Esophagus muscularis mucosa (tissue), 4 donors: ENCODE data around the gene SLC2A8. TPM values are rescaled to one million over a fixed set of nuclear protein-coding genes. Genes with fewer than 3 reads are reported as not detected.

Experiments used
- DNase-seq: peaks from one replicate; pipeline ENCODE4 v3.0.0-alpha.2; 2017; ENCODE audit errors: extremely low spot score
- H3K27ac ChIP-seq, 4 donors: fragments of 200-600 bp; sonication (generic); replicated peaks in 1 of 4; 1 replicate in 3 of 4; 2 replicates in 1 of 4; pipeline ENCODE4 v1.5.1; 2016 to 2019; ENCODE audit warnings: mild to moderate bottlenecking in 1 of 4
- H3K27me3 ChIP-seq, 4 donors: fragments of 200-600 bp; sonication (generic); one replicate each; pipeline versions ENCODE4 v1.5.1 to v1.6.0; 2016 to 2019
- H3K36me3 ChIP-seq, 4 donors: fragments of 200-600 bp; sonication (generic); one replicate each; pipeline ENCODE4 v1.5.1; 2016 to 2019
- H3K4me1 ChIP-seq, 4 donors: fragments of 200-600 bp; sonication (generic); one replicate each; pipeline ENCODE4 v1.5.1; 2016 to 2019
- H3K4me3 ChIP-seq, 4 donors: fragments of 200-600 bp; sonication (generic); 1 replicate in 2 of 4; 2 replicates in 2 of 4; pipeline ENCODE4 v1.5.1; 2016 to 2019; ENCODE audit warnings: mild to moderate bottlenecking in 4 of 4, moderate library complexity in 1 of 4
- H3K9me3 ChIP-seq, 4 donors: fragments of 200-600 bp; sonication (generic); 1 replicate in 3 of 4; 2 replicates in 1 of 4; pipeline ENCODE4 v1.5.1; 2016 to 2019
- CTCF ChIP-seq, 3 experiments: fragments of 200-600 bp in 2 of 3; fragments of 450-650 bp in 1 of 3; sonication (generic) in 2 of 3; IDR thresholded peaks; one replicate each; pipeline ENCODE4 v1.5.1; 2017 to 2019; ENCODE audit warnings: antibody characterized with exemption in 3 of 3, mild to moderate bottlenecking in 2 of 3, moderate library complexity in 1 of 3
- EP300 ChIP-seq: sonication (generic); formaldehyde crosslinking; IDR thresholded peaks from one replicate; pipeline ENCODE4 v1.6.1; 2017; ENCODE audit warnings: antibody characterized with exemption
- POLR2A ChIP-seq: fragments of 450-650 bp; IDR thresholded peaks from one replicate; pipeline ENCODE4 v1.6.1; 2017; ENCODE audit warnings: antibody characterized with exemption, moderate library complexity, mild to moderate bottlenecking, low read depth
- POLR2AphosphoS5 ChIP-seq, 2 donors: sonication (generic); formaldehyde crosslinking; IDR thresholded peaks; one replicate each; pipeline ENCODE4 v1.6.1; 2017; ENCODE audit warnings: antibody characterized with exemption in 2 of 2
- WGBS: methylation state at CpG from one replicate; pipeline ENCODE4 v1.1.5; 2018; 5-methylcytosine and 5-hydroxymethylcytosine counted together
- intact Hi-C: fragments of 100-400 bp; cut with DNase I; formaldehyde crosslinking; loops from one replicate; pipeline ENCODE4 v1.15.1; 2023
- total RNA-seq, 4 donors: library from RNA; depleted of rRNA; stranded (reverse); fragments of >200 nt; gene quantifications; one replicate each; pipeline versions ENCODE4 v1.1.0 to v1.2.1, GENCODE V29; 2016

SLC2A8 gene
- total RNA-seq, 4 donors from 2014 or later: 27.0 to 34.5 (median 31.7) TPM

- H3K36me3 ChIP-seq: peaks cover 0 to 31% (median 7%) of the 10 kb centered on the region in 4 donors
- WGBS: 70% methylated on average over 7 of the region's 7 CpGs
- TF ChIP-seq POLR2A: no peak
- TF ChIP-seq POLR2AphosphoS5 (IDR thresholded peaks at IDR 0.05): no peak
- H3K4me1 ChIP-seq: no peaks in the 10 kb centered on the region
- no peak overlapping the region for H3K4me3 ChIP-seq
- DNase-seq: no peak
- intact Hi-C loops: no loop called here
- H3K9me3 ChIP-seq: no peaks in the 10 kb centered on the region
- no peak overlapping the region for H3K27ac ChIP-seq
- H3K27me3 ChIP-seq: no peaks in the 10 kb centered on the region
Measured at GRCh38 chr9:127370147-127370579, 26.8 kb upstream of the SLC2A8 start.

- WGBS: 83% methylated on average over 13 of the region's 13 CpGs
- no peaks in the 10 kb centered on the region for H3K4me1 ChIP-seq
- no peaks in the 10 kb centered on the region for H3K9me3 ChIP-seq
- peaks cover 0 to 25% (median 3%) of the 10 kb centered on the region in 4 donors for H3K36me3 ChIP-seq
- TF ChIP-seq POLR2AphosphoS5 (IDR thresholded peaks at IDR 0.05) (no peak), CTCF (IDR thresholded peaks at IDR 0.05) (no peak), POLR2A (no peak), EP300 (no peak)
- H3K27ac ChIP-seq: no peak overlapping the region
- intact Hi-C loops: no loop called here
- H3K4me3 ChIP-seq: no peak overlapping the region
- no peaks in the 10 kb centered on the region for H3K27me3 ChIP-seq
- no peak for DNase-seq
Measured at GRCh38 chr9:127370672-127371648, 26.0 kb upstream of the SLC2A8 start.

- no peaks in the 10 kb centered on the region for H3K4me1 ChIP-seq
- no peak for DNase-seq
- no peak overlapping the region for H3K27ac ChIP-seq
- H3K4me3 ChIP-seq: no peak overlapping the region
- intact Hi-C loops: no loop called here
- TF ChIP-seq EP300 (no peak), POLR2AphosphoS5 (IDR thresholded peaks at IDR 0.05) (no peak), POLR2A (no peak), CTCF (IDR thresholded peaks at IDR 0.05) (no peak)
- peaks cover 0 to 5% (median 0%) of the 10 kb centered on the region in 4 donors for H3K9me3 ChIP-seq
- 86% methylated on average over 3 of the region's 3 CpGs for WGBS
- no peaks in the 10 kb centered on the region for H3K27me3 ChIP-seq
- no peaks in the 10 kb centered on the region for H3K36me3 ChIP-seq
Measured at GRCh38 chr9:127380479-127380878, 16.5 kb upstream of the SLC2A8 start.

- intact Hi-C loops: no loop called here
- no peak for DNase-seq
- TF ChIP-seq POLR2A (no peak), EP300 (no peak), POLR2AphosphoS5 (IDR thresholded peaks at IDR 0.05) (no peak), CTCF (IDR thresholded peaks at IDR 0.05) (no peak)
- peaks cover 0 to 5% (median 0%) of the 10 kb centered on the region in 4 donors for H3K9me3 ChIP-seq
- H3K27me3 ChIP-seq: no peaks in the 10 kb centered on the region
- no peaks in the 10 kb centered on the region for H3K4me1 ChIP-seq
- H3K4me3 ChIP-seq: no peak overlapping the region
- no peaks in the 10 kb centered on the region for H3K36me3 ChIP-seq
- no peak overlapping the region for H3K27ac ChIP-seq
- WGBS: 89% methylated on average over 2 of the region's 2 CpGs
Measured at GRCh38 chr9:127382541-127382940, 14.4 kb upstream of the SLC2A8 start.

- Histone ChIP-seq H3K9me3 (peaks cover 0 to 1% (median 0%) of the 10 kb centered on the region in 4 donors), H3K36me3 (no peaks in the 10 kb centered on the region), H3K4me3 (no peak overlapping the region), H3K27me3 (no peaks in the 10 kb centered on the region), H3K27ac (no peak overlapping the region), H3K4me1 (peaks cover 0 to 5% (median 2%) of the 10 kb centered on the region in 4 donors)
- WGBS: 90% methylated on average over 11 of the region's 11 CpGs
- intact Hi-C loops: no loop called here
- no peak for DNase-seq
- TF ChIP-seq POLR2A (no peak), CTCF (IDR thresholded peaks at IDR 0.05) (no peak), EP300 (no peak), POLR2AphosphoS5 (IDR thresholded peaks at IDR 0.05) (no peak)
Measured at GRCh38 chr9:127384016-127384730, 12.8 kb upstream of the SLC2A8 start.
